K562 (cell line): ENCODE measurements around the gene FASTK. TPM values are rescaled to one million over a fixed set of nuclear protein-coding genes. Genes with fewer than 3 reads are reported as not detected.

Experiments used
- ARID2 ChIP-seq: fragments of 450-650 bp; IDR thresholded peaks from 2 replicates; pipeline ENCODE4 v1.6.1; 2017; ENCODE audit warnings: antibody characterized with exemption, mild to moderate bottlenecking
- BRCA1 ChIP-seq, 2 experiments: fragments of 450-650 bp in 1 of 2; sonication (generic) in 1 of 2; formaldehyde crosslinking in 1 of 2; IDR thresholded peaks; 2 replicates each; pipeline versions ENCODE4 v1.5.0 to v1.6.1; 2017 to 2020; ENCODE audit warnings: mild to moderate bottlenecking in 1 of 2, missing genetic modification reagents in 1 of 2
- CBFA2T3 ChIP-seq: fragments of 450-650 bp; IDR thresholded peaks from 2 replicates; pipeline ENCODE4 v1.6.1; 2017
- CBX5 ChIP-seq: IDR thresholded peaks from 2 replicates; pipeline ENCODE4 v1.6.1; 2014; ENCODE audit warnings: low read depth, borderline replicate concordance
- ETS2 ChIP-seq: IDR thresholded peaks from 2 replicates; pipeline ENCODE4 v1.6.1; 2016; ENCODE audit warnings: borderline replicate concordance, missing genetic modification characterization, mild to moderate bottlenecking, moderate library complexity, missing compliant biosample characterization; ENCODE audit not compliant: poor library complexity, severe bottlenecking
- HDAC8 ChIP-seq: fragments of 450-650 bp; IDR thresholded peaks from 2 replicates; pipeline ENCODE4 v1.6.1; 2016; ENCODE audit warnings: mild to moderate bottlenecking, missing genetic modification characterization, moderate library complexity, missing compliant biosample characterization
- HLTF ChIP-seq: fragments of 450-650 bp; IDR thresholded peaks from 2 replicates; pipeline ENCODE4 v1.6.1; 2016
- MYC ChIP-seq, 2 experiments: fragments of 250-450 bp in 1 of 2; sonication (Bioruptor Pico) in 1 of 2; IDR thresholded peaks; 2 replicates each; pipeline versions ENCODE4 v1.5.1 to v1.6.1; 2012 to 2021; ENCODE audit warnings: low read depth in 2 of 2, borderline replicate concordance in 1 of 2, improper control_type of control experiment in 1 of 2, low read length in 1 of 2, mild to moderate bottlenecking in 1 of 2, moderate library complexity in 1 of 2
- NFE2 ChIP-seq: IDR thresholded peaks from 2 replicates; pipeline ENCODE4 v1.6.1; 2014; ENCODE audit warnings: antibody characterized with exemption, low read depth
- NFXL1 ChIP-seq: fragments of 450-650 bp; formaldehyde crosslinking; IDR thresholded peaks from 2 replicates; pipeline ENCODE4 v1.4.0; 2021; ENCODE audit warnings: mild to moderate bottlenecking
- PHTF2 ChIP-seq: fragments of 250-450 bp; sonication (Bioruptor Pico); IDR thresholded peaks from 2 replicates; pipeline ENCODE4 v1.5.0; 2021; ENCODE audit warnings: mild to moderate bottlenecking
- RBFOX2 ChIP-seq: fragments of 200-400 bp; formaldehyde crosslinking; IDR thresholded peaks from 2 replicates; pipeline ENCODE4 v1.6.1; 2017; ENCODE audit warnings: low read depth, mild to moderate bottlenecking, low read length, moderate library complexity
- RBM39 ChIP-seq: fragments of 200-400 bp; formaldehyde crosslinking; optimal IDR thresholded peaks from 2 replicates; pipeline ENCODE3; 2018; ENCODE audit warnings: low read depth, low read length
- TCF15 ChIP-seq: fragments of 250-450 bp; sonication (Bioruptor Pico); IDR thresholded peaks from 2 replicates; pipeline ENCODE4 v1.8.0; 2022; ENCODE audit warnings: moderate library complexity, mild to moderate bottlenecking, inconsistent platforms
- THRB ChIP-seq: fragments of 450-650 bp; formaldehyde crosslinking; conservative IDR thresholded peaks from 2 replicates; pipeline ENCODE4 v1.4.0; 2022; ENCODE audit warnings: mild to moderate bottlenecking, missing genetic modification characterization
- TRIM28 ChIP-seq: fragments of 450-650 bp; IDR thresholded peaks from 2 replicates; pipeline ENCODE4 v1.6.1; 2017
- XRCC3 ChIP-seq: fragments of 450-650 bp; IDR thresholded peaks from 2 replicates; pipeline ENCODE4 v1.6.1; 2017; ENCODE audit warnings: mild to moderate bottlenecking, moderate library complexity
- YY1 ChIP-seq, 3 experiments: IDR thresholded peaks; 2 replicates each; pipeline ENCODE4 v1.6.1; 2011; ENCODE audit warnings: low read length in 2 of 3, mild to moderate bottlenecking in 2 of 3, moderate library complexity in 2 of 3, borderline replicate concordance in 1 of 3, control low read depth in 1 of 3, low read depth in 1 of 3; ENCODE audit not compliant: insufficient read depth in 3 of 3, insufficient replicate concordance in 2 of 3, control insufficient read depth in 1 of 3, insufficient read length in 1 of 3; ENCODE audit errors: extremely low read depth in 1 of 3
- ZBTB1 ChIP-seq: sonication (generic); formaldehyde crosslinking; IDR thresholded peaks from 2 replicates; pipeline ENCODE4 v1.8.1; 2023; ENCODE audit warnings: missing genetic modification reagents, low read depth, mild to moderate bottlenecking, borderline replicate concordance
- ZBTB33 ChIP-seq: sonication (generic); formaldehyde crosslinking; IDR thresholded peaks from 2 replicates; pipeline ENCODE4 v1.8.1; 2023; ENCODE audit warnings: mild to moderate bottlenecking, missing genetic modification reagents
- ZNF324 ChIP-seq: fragments of 250-450 bp; sonication (Bioruptor Pico); IDR thresholded peaks from 2 replicates; pipeline ENCODE4 v1.4.0; 2020; ENCODE audit warnings: mild to moderate bottlenecking
- ZNF41 ChIP-seq: fragments of 250-450 bp; sonication (Bioruptor Pico); conservative IDR thresholded peaks from 2 replicates; pipeline ENCODE4 v1.4.0; 2020; ENCODE audit warnings: mild to moderate bottlenecking
- ZNF586 ChIP-seq: fragments of 450-650 bp; formaldehyde crosslinking; conservative IDR thresholded peaks from 2 replicates; pipeline ENCODE4 v1.4.0; 2020; ENCODE audit warnings: mild to moderate bottlenecking, moderate library complexity
- ZNF75A ChIP-seq: fragments of 450-650 bp; formaldehyde crosslinking; IDR thresholded peaks from 2 replicates; pipeline ENCODE4 v1.4.0; 2020; ENCODE audit warnings: mild to moderate bottlenecking
- polyA plus RNA-seq, 8 experiments: library from polyadenylated mRNA; depleted of rRNA in 4 of 8; stranded (reverse) in 5 of 8; unstranded in 3 of 8; fragments of >200 nt; fragmentation: Nextera tagmentation in 2 of 8; fragmentation: Illumina TruSeq in 1 of 8; extraction: Ambion mirVana in 2 of 8; extraction: Trizol in 1 of 8; gene quantifications; 2 replicates each; pipeline versions ENCODE4 v1.2.1 to v1.2.3, GENCODE V29; 2011 to 2014; ENCODE audit warnings: inconsistent platforms in 1 of 8, missing spikeins in 1 of 8
- total RNA-seq, 7 experiments: library from RNA; depleted of rRNA in 6 of 7; stranded (reverse); fragments of >200 nt in 6 of 7; fragmentation: Illumina TruSeq in 2 of 7; extraction: Trizol in 2 of 7; gene quantifications; 2 replicates each; pipeline versions ENCODE4 v1.2.1 to v1.2.3, GENCODE V29; 2011 to 2021; ENCODE audit warnings: low replicate concordance in 1 of 7

FASTK gene
- total and polyA plus RNA-seq, 9 of the 15 experiments (the other 6 are each of a cell fraction or from before 2014, with no cell fraction given) = 0.51 to 150 (median 48.2) TPM

GRCh38 chr7:151110941-151111645 is 30.5 kb upstream of the FASTK start (continued):
- no peak for TF ChIP-seq ZNF324 (CRISPR knock-in tag)
- TF ChIP-seq NFE2 = no peak
- peak; percentile 9 for TF ChIP-seq RBM39
- TF ChIP-seq ZNF75A = no peak
- no peak for TF ChIP-seq ZBTB1 (CRISPR knock-in tag)
- no peak for TF ChIP-seq ZNF586 (CRISPR knock-in tag)
- no peak for TF ChIP-seq THRB
- TF ChIP-seq NFXL1 (CRISPR knock-in tag) = no peak
- no peak for TF ChIP-seq PHTF2 (CRISPR knock-in tag)
- TF ChIP-seq CBFA2T3 = no peak
- no peak; the same call in 1 of the 2 replicates for TF ChIP-seq CBX5
- no peak for TF ChIP-seq BRCA1 (IDR thresholded peaks at IDR 0.05)
- no peak for TF ChIP-seq BRCA1 (CRISPR knock-in tag; IDR thresholded peaks at IDR 0.05)
- no peak for TF ChIP-seq HDAC8 (tag)
- no peak for TF ChIP-seq YY1 (IDR thresholded peaks at IDR 0.05; ENCODE audit: borderline replicate concordance in 1 of 3, control insufficient read depth in 1 of 3, extremely low read depth in 1 of 3, insufficient read depth in 3 of 3, insufficient read length in 1 of 3, insufficient replicate concordance in 2 of 3, low read depth in 1 of 3, low read length in 2 of 3)
- 0 out of 2 replicates have a peak, but pooled peaks have one; percentile 16 for TF ChIP-seq RBFOX2
- TF ChIP-seq MYC (IDR thresholded peaks at IDR 0.05; ENCODE audit: low read depth, low read length) = peak; percentile 33; the same call in 1 of the 2 replicates
- no peak for TF ChIP-seq MYC (CRISPR knock-in tag; IDR thresholded peaks at IDR 0.05; ENCODE audit: borderline replicate concordance, low read depth)
- TF ChIP-seq XRCC3 = no peak
- peak; percentile 49; the same call in 1 of the 2 replicates for TF ChIP-seq ARID2
- no peak for TF ChIP-seq TRIM28
- TF ChIP-seq TCF15 = no peak
- no peak for TF ChIP-seq ZNF41 (CRISPR knock-in tag)
- no peak for TF ChIP-seq HLTF
- peak; percentile 68 for TF ChIP-seq ZBTB33
- TF ChIP-seq ETS2 (tag) = no peak
